ENCODE results near the gene L2HGDH. TPM values are rescaled to one million over a fixed set of nuclear protein-coding genes. Genes with fewer than 3 reads are reported as not detected.
A peak's percentile ranks its signal among the peaks of the same experiment; 100 is the strongest.

Gene L2HGDH
- total and polyA plus RNA-seq, 8 donors, result 1.2 to 31.7 (median 3.2) TPM

DNA sequence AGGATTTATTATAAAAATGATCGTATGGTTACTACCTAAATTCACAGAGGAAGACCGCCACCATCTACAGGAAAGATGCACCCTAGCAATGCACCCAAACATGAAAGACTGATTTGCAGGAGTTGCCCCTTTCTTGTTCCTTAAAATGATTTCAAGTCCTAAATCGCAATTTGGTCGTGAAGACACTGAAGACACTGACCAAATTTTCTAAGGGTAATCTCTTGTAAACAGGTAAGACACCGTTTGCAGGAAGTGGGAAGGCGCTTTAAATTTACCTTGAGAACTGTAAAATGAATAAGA is 81.7 kb downstream of the L2HGDH start:
- Histone ChIP-seq H3K4me1 (peaks cover 21 to 66% (median 48%) of the 10 kb centered on the region in 4 donors), H3K27me3 (no peaks in the 10 kb centered on the region), H3K36me3 (no peaks in the 10 kb centered on the region), H3K4me3 (peak overlapping the region; percentile 72 to 79 (median 76)), H3K9me3 (no peaks in the 10 kb centered on the region), H3K27ac (peak overlapping the region in 4 of 5 donors; percentile 95 to 98 (median 98))
- intact Hi-C loops (cut with DNase I; ENCODE audit: low total_unique reads), result no loop called here
- no peak for TF ChIP-seq POLR2AphosphoS5 (IDR thresholded peaks at IDR 0.05)
- TF ChIP-seq EP300 (IDR thresholded peaks at IDR 0.05), result no peak
- TF ChIP-seq, protein P1, sequence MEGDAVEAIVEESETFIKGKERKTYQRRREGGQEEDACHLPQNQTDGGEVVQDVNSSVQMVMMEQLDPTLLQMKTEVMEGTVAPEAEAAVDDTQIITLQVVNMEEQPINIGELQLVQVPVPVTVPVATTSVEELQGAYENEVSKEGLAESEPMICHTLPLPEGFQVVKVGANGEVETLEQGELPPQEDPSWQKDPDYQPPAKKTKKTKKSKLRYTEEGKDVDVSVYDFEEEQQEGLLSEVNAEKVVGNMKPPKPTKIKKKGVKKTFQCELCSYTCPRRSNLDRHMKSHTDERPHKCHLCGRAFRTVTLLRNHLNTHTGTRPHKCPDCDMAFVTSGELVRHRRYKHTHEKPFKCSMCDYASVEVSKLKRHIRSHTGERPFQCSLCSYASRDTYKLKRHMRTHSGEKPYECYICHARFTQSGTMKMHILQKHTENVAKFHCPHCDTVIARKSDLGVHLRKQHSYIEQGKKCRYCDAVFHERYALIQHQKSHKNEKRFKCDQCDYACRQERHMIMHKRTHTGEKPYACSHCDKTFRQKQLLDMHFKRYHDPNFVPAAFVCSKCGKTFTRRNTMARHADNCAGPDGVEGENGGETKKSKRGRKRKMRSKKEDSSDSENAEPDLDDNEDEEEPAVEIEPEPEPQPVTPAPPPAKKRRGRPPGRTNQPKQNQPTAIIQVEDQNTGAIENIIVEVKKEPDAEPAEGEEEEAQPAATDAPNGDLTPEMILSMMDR (IDR thresholded peaks at IDR 0.05), result no peak
- no peak for TF ChIP-seq POLR2A (IDR thresholded peaks at IDR 0.05)
- 2 to 5% (median 2%) methylated on average over 6 of the region's 6 CpGs for WGBS, 5 donors
- no peak for DNase-seq

DNA sequence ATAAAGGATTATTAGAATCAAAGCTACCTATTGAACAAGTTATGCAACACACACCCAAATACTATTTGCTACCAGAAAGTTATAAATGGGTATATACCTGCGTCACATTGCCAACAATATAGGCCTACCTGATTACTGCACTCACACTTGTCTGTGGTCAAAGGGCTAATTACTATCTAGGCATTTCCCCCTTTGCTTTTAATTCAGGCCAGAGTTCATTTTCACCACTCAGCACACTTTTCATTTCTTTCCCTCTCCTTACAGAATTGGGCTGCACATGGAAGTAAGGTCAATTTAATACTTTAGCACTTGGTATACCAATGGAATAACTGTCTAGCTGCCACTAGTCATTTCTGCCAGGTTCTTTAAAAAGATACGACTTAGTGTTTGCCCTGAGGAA is 82.3 kb downstream of the L2HGDH start:
- Histone ChIP-seq H3K9me3 (no peaks in the 10 kb centered on the region), H3K4me3 (peak overlapping the region; percentile 72 to 79 (median 76)), H3K4me1 (peaks cover 25 to 71% (median 53%) of the 10 kb centered on the region in 4 donors), H3K36me3 (no peaks in the 10 kb centered on the region), H3K27me3 (no peaks in the 10 kb centered on the region), H3K27ac (peak overlapping the region in 4 of 5 donors; percentile 95 to 98 (median 98))
- DNase-seq, result no peak
- WGBS, 5 donors, result 21 to 37% (median 26%) methylated on average over 2 of the region's 2 CpGs
- intact Hi-C loops (cut with DNase I; ENCODE audit: low total_unique reads), result no loop called here
- TF ChIP-seq, protein P1 (IDR thresholded peaks at IDR 0.05), result no peak
- TF ChIP-seq EP300 (IDR thresholded peaks at IDR 0.05) (no peak), POLR2A (IDR thresholded peaks at IDR 0.05) (no peak), POLR2AphosphoS5 (IDR thresholded peaks at IDR 0.05) (no peak)

DNA sequence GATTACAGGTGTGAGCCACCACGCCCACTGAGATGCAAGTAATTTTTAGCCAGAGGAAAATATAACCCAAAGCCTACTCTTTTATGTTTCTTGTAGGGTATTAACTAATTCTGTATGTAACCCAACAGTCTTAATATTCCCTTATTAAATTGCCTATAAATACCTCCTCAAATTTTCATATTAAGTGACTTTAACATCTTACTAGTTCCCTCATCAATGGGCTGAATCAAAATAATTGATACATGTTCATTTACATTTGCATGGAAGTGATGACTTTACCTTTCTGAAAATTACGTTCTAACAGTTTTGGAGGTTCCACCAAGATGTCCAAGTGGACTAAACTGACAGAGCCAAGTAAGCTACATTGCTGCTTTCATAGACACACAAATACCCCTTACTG is 83.7 kb downstream of the L2HGDH start:
- no peaks in the 10 kb centered on the region for H3K27me3 ChIP-seq
- DNase-seq, result no peak
- peaks cover 0 to 1% (median 0%) of the 10 kb centered on the region in 4 donors for H3K36me3 ChIP-seq
- peaks cover 25 to 76% (median 53%) of the 10 kb centered on the region in 4 donors for H3K4me1 ChIP-seq
- H3K4me3 ChIP-seq, result no peak overlapping the region
- H3K9me3 ChIP-seq, result no peaks in the 10 kb centered on the region
- TF ChIP-seq EP300 (IDR thresholded peaks at IDR 0.05), result no peak
- TF ChIP-seq, protein P1 (IDR thresholded peaks at IDR 0.05), result no peak
- TF ChIP-seq POLR2A (IDR thresholded peaks at IDR 0.05), result no peak
- TF ChIP-seq POLR2AphosphoS5 (IDR thresholded peaks at IDR 0.05), result no peak
- 97 to 100% (median 98%) methylated on average over 2 of the region's 2 CpGs for WGBS, 5 donors
- intact Hi-C loops (cut with DNase I; ENCODE audit: low total_unique reads), result no loop called here
- H3K27ac ChIP-seq, result no peak overlapping the region

DNA sequence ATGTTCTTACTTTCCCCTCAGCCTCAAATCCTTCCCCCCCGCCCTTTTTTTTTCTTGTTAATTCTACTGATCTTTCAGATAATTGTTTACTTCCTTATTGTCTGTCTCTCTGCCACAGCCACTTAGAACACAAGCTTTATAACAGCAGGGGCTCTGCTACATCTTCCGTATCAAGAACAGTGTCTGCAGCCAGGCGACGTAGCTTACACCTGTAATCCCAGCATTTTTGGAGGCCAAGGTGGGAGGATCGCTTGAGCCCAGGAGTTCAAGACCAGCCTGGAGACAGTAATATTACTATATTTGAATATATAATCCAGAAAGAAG is 86.1 kb downstream of the L2HGDH start:
- H3K36me3 ChIP-seq, result peaks cover 0 to 4% (median 0%) of the 10 kb centered on the region in 4 donors
- no peak for DNase-seq
- peak overlapping the region in 4 of 5 donors; percentile 15 to 64 (median 34) for H3K27ac ChIP-seq
- TF ChIP-seq POLR2A (IDR thresholded peaks at IDR 0.05) (no peak), EP300 (IDR thresholded peaks at IDR 0.05) (no peak), POLR2AphosphoS5 (IDR thresholded peaks at IDR 0.05) (no peak)
- TF ChIP-seq, protein P1 (IDR thresholded peaks at IDR 0.05), result no peak
- no peaks in the 10 kb centered on the region for H3K27me3 ChIP-seq
- 63 to 72% (median 70%) methylated on average over 5 of the region's 5 CpGs for WGBS, 5 donors
- intact Hi-C loops (cut with DNase I; ENCODE audit: low total_unique reads), result no loop called here
- H3K4me3 ChIP-seq, result no peak overlapping the region
- H3K9me3 ChIP-seq, result no peaks in the 10 kb centered on the region
- H3K4me1 ChIP-seq, result peaks cover 25 to 83% (median 50%) of the 10 kb centered on the region in 4 donors

Data from stomach (tissue), 9 donors.